Measurements from ENCODE around the gene MGST2. TPM values are rescaled to one million over a fixed set of nuclear protein-coding genes. Genes with fewer than 3 reads are reported as not detected.
A peak's percentile ranks its signal among the peaks of the same experiment; 100 is the strongest.

The MGST2 gene
- total RNA-seq, 2 donors from 2014 or later = 188 to 215 TPM

- Mint-ChIP-seq H3K27ac (no peak overlapping the region), H3K9me3 (peaks cover 30% of the 10 kb centered on the region), H3K4me3 (no peak overlapping the region), H3K27me3 (ENCODE audit: insufficient read depth) (peaks cover 11% of the 10 kb centered on the region), H3K36me3 (ENCODE audit: low read depth) (no peaks in the 10 kb centered on the region), H3K4me1 (no peaks in the 10 kb centered on the region)
- H3K27ac ChIP-seq (ENCODE audit: low read depth, low read length) = no peak overlapping the region
- no peaks in the 10 kb centered on the region for H3K27me3 ChIP-seq (ENCODE audit: control insufficient read depth, insufficient read depth, low read length, poor library complexity, severe bottlenecking)
- H3K4me3 ChIP-seq (ENCODE audit: low read length) = no peak overlapping the region
- no peaks in the 10 kb centered on the region for H3K4me1 ChIP-seq (ENCODE audit: control insufficient read depth, insufficient read depth, low read length)
- H3K9me3 ChIP-seq (ENCODE audit: control insufficient read depth, low read length) = peaks cover 22% of the 10 kb centered on the region
- WGBS, 2 experiments (ENCODE audit: insufficient coverage in 1 of 2, insufficient read length in 1 of 2) = 86 to 99% methylated on average over 2 of the region's 2 CpGs
- H3K9ac ChIP-seq (ENCODE audit: extremely low read depth, low read length, poor library complexity, severe bottlenecking) = no peak overlapping the region
- TF ChIP-seq CTCF (conservative IDR thresholded peaks at IDR 0.05) = no peak
- no peaks in the 10 kb centered on the region for H3K36me3 ChIP-seq (ENCODE audit: control insufficient read depth, insufficient read depth, low read length)
- no peak for DNase-seq
Observed at GRCh38 chr4:139642364-139642763, 23.3 kb upstream of the MGST2 start.

DNA sequence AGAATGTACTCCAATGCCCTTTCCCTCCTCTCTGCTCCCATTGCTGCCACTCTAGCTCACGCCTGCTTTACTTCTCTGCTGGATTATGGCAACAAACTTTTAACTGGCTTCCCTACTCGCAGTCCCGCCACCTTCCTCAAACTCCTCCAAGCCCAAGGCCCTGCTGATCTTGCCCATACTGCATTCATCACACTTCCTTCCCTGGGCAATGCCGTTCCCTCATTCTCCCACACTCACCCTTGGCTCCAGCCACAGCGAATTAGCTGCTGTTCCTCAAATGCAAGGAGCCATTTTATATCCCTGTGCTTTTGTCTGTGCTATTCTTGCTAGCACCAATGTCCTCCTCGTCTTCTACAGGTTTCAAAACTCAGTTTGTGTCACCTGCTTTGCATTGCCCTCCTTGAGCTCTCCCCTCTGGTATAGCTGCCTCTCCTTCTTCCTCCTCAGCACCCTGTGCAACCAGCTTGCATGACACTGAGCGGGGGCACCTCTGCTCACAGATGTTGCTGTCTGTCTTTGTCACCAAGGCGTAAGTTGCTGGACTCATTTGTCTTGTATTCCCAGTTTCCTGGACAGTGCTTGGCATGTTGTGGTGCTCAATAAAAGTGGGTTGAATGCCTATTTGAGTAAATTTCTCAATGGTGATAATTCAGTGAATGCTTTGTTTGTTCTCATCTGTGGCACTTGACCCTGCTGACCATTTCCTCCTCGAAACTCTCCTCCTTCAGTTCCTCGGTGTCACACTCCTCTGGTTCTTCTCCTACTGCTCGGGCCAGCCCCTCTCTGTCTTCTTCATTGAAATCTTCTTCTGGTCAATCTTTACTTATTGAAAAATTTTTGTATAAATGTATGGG, 22.4 kb upstream of the MGST2 start:
- peak; percentile 71 for DNase-seq
- H3K4me1 Mint-ChIP-seq = no peaks in the 10 kb centered on the region
- peaks cover 11% of the 10 kb centered on the region for H3K27me3 Mint-ChIP-seq (ENCODE audit: insufficient read depth)
- H3K9me3 Mint-ChIP-seq = peaks cover 21% of the 10 kb centered on the region
- no peaks in the 10 kb centered on the region for H3K36me3 Mint-ChIP-seq (ENCODE audit: low read depth)
- H3K4me3 Mint-ChIP-seq = no peak overlapping the region
- Histone ChIP-seq H3K4me1 (ENCODE audit: control insufficient read depth, insufficient read depth, low read length) (no peaks in the 10 kb centered on the region), H3K36me3 (ENCODE audit: control insufficient read depth, insufficient read depth, low read length) (no peaks in the 10 kb centered on the region), H3K9me3 (ENCODE audit: control insufficient read depth, low read length) (peaks cover 13% of the 10 kb centered on the region), H3K27me3 (ENCODE audit: control insufficient read depth, insufficient read depth, low read length, poor library complexity, severe bottlenecking) (no peaks in the 10 kb centered on the region), H3K27ac (ENCODE audit: low read depth, low read length) (no peak overlapping the region), H3K9ac (ENCODE audit: extremely low read depth, low read length, poor library complexity, severe bottlenecking) (no peak overlapping the region), H3K4me3 (ENCODE audit: low read length) (no peak overlapping the region)
- TF ChIP-seq CTCF (conservative IDR thresholded peaks at IDR 0.05) = no peak
- 89 to 91% methylated on average over 9 to 11 of the region's 11 CpGs for WGBS, 2 experiments (ENCODE audit: insufficient coverage in 1 of 2, insufficient read length in 1 of 2)
- H3K27ac Mint-ChIP-seq = no peak overlapping the region

GRCh38 chr4:139645458-139645857, 20.2 kb upstream of the MGST2 start:
- no peak for TF ChIP-seq CTCF (conservative IDR thresholded peaks at IDR 0.05)
- no peaks in the 10 kb centered on the region for H3K4me1 ChIP-seq (ENCODE audit: control insufficient read depth, insufficient read depth, low read length)
- H3K27ac ChIP-seq (ENCODE audit: low read depth, low read length) = no peak overlapping the region
- H3K27me3 ChIP-seq (ENCODE audit: control insufficient read depth, insufficient read depth, low read length, poor library complexity, severe bottlenecking) = no peaks in the 10 kb centered on the region
- no peak overlapping the region for H3K4me3 Mint-ChIP-seq
- no peak overlapping the region for H3K27ac Mint-ChIP-seq
- DNase-seq = no peak
- 86 to 96% methylated on average over 5 to 6 of the region's 6 CpGs for WGBS, 2 experiments (ENCODE audit: insufficient coverage in 1 of 2, insufficient read length in 1 of 2)
- no peaks in the 10 kb centered on the region for H3K36me3 ChIP-seq (ENCODE audit: control insufficient read depth, insufficient read depth, low read length)
- H3K4me3 ChIP-seq (ENCODE audit: low read length) = no peak overlapping the region
- H3K9ac ChIP-seq (ENCODE audit: extremely low read depth, low read length, poor library complexity, severe bottlenecking) = no peak overlapping the region
- H3K27me3 Mint-ChIP-seq (ENCODE audit: insufficient read depth) = peaks cover 7% of the 10 kb centered on the region
- H3K4me1 Mint-ChIP-seq = no peaks in the 10 kb centered on the region
- no peaks in the 10 kb centered on the region for H3K9me3 ChIP-seq (ENCODE audit: control insufficient read depth, low read length)
- H3K9me3 Mint-ChIP-seq = peaks cover 1% of the 10 kb centered on the region
- H3K36me3 Mint-ChIP-seq (ENCODE audit: low read depth) = no peaks in the 10 kb centered on the region

Measured in endodermal cell (in vitro differentiated cells).